Glomerular endothelial cell (primary cell): ENCODE results near the gene HS3ST6. TPM values are rescaled to one million over a fixed set of nuclear protein-coding genes. Genes with fewer than 3 reads are reported as not detected.
"Not testable (repeated sequence)": the region's sequence is repeated elsewhere in the genome, so short reads cannot be mapped to it uniquely, and the experiment has no call there.

ENCODE experiments used
- DNase-seq: peaks from one replicate; pipeline ENCODE4 v3.0.0-alpha.2; 2011; ENCODE audit warnings: low read depth, low spot score; ENCODE audit errors: extremely low read depth
- total RNA-seq: library from RNA; depleted of rRNA; stranded (reverse); fragments of >200 nt; gene quantifications from 2 replicates; pipeline ENCODE4 v1.2.3, GENCODE V29; 2015

The HS3ST6 gene
- total RNA-seq, result not detected in 2 replicates

- no peak for DNase-seq
These were observed at the start of gene HS3ST6 for GRCh38 chr16:1918351-1919326. Gene HS3ST6, minus strand, starts transcription at chr16:1918415. Its CDS starts 92 bp downstream, at chr16:1918323.

GRCh38 chr16:1966460-1966859 is 48.2 kb upstream of the HS3ST6 start, which contains the start of gene RNF151:
Gene RNF151, plus strand, starts transcription at chr16:1966856. Its CDS starts 26 bp downstream, at chr16:1966882.
- DNase-seq, result no peak

- no peak for DNase-seq
These were observed 47.3 kb upstream of the HS3ST6 start for GRCh38 chr16:1965396-1966001.

- peak; percentile 87 for DNase-seq
These were observed 46.5 kb upstream of the HS3ST6 start, which contains the start of gene RPS2 for GRCh38 chr16:1964506-1965395. Gene RPS2, minus strand, starts transcription at chr16:1964826. Its CDS starts 201 bp downstream, at chr16:1964625.

GRCh38 chr16:1963806-1964505 is 45.7 kb upstream of the HS3ST6 start:
- no peak for DNase-seq

- not testable (repeated sequence) for DNase-seq
These were observed 44.2 kb upstream of the HS3ST6 start for GRCh38 chr16:1962161-1963153.

- no peak for DNase-seq
These were observed 43.4 kb upstream of the HS3ST6 start for GRCh38 chr16:1961651-1962067.

GRCh38 chr16:1960665-1961630 is 42.7 kb upstream of the HS3ST6 start:
- no peak for DNase-seq

GRCh38 chr16:1959269-1960039 is 41.2 kb upstream of the HS3ST6 start, which contains the start of gene NDUFB10:
Gene NDUFB10, plus strand, starts transcription at chr16:1959538. Its CDS starts 87 bp downstream, at chr16:1959625.
- no peak for DNase-seq

- no peak for DNase-seq
These were observed 40.6 kb upstream of the HS3ST6 start for GRCh38 chr16:1958715-1959268.

- DNase-seq, result not testable (repeated sequence)
These were observed 39.9 kb upstream of the HS3ST6 start for GRCh38 chr16:1958143-1958491.

GRCh38 chr16:1957434-1958142 is 39.4 kb upstream of the HS3ST6 start:
- not testable (repeated sequence) for DNase-seq

GRCh38 chr16:1953734-1954133 is 35.5 kb upstream of the HS3ST6 start:
- DNase-seq, result no peak

- DNase-seq, result no peak
These were observed 32.3 kb upstream of the HS3ST6 start for GRCh38 chr16:1950559-1950958.

GRCh38 chr16:1950047-1950446 is 31.8 kb upstream of the HS3ST6 start:
- DNase-seq, result no peak

GRCh38 chr16:1949507-1949906 is 31.3 kb upstream of the HS3ST6 start:
- DNase-seq, result no peak
